GM23338 (cell line): ENCODE measurements around the gene PROS1. TPM values are rescaled to one million over a fixed set of nuclear protein-coding genes. Genes with fewer than 3 reads are reported as not detected.
A peak's percentile ranks its signal among the peaks of the same experiment; 100 is the strongest.

Experiments used
- ATAC-seq: fragments of 200-7000 bp; cut with Tn5 transposase; 3 replicates; pipeline ENCODE4 v1.9.1; 2020
- DNase-seq: peaks from one replicate; pipeline ENCODE4 v3.0.0-alpha.2; 2015; ENCODE audit warnings: low spot score
- H2AFZ ChIP-seq: fragments of 200-600 bp; sonication (generic); 2 replicates; pipeline ENCODE4 v1.8.0; 2016; ENCODE audit warnings: antibody characterized with exemption, mild to moderate bottlenecking, moderate library complexity
- H3F3A ChIP-seq: fragments of 200-600 bp; sonication (generic); replicated peaks from 2 replicates; pipeline ENCODE4 v1.8.0; 2017; ENCODE audit warnings: antibody characterized with exemption, mixed run types, low read depth
- H3K27ac ChIP-seq: fragments of 200-600 bp; sonication (generic); 2 replicates; pipeline ENCODE4 v1.6.1; 2016; ENCODE audit warnings: low read depth
- H3K27me3 ChIP-seq: fragments of 200-600 bp; sonication (generic); 2 replicates; pipeline ENCODE4 v1.8.0; 2016; ENCODE audit warnings: mild to moderate bottlenecking, mixed run types, moderate library complexity; ENCODE audit not compliant: insufficient read depth
- H3K36me3 ChIP-seq: fragments of 200-600 bp; sonication (generic); 2 replicates; pipeline ENCODE4 v1.8.0; 2016; ENCODE audit warnings: mild to moderate bottlenecking; ENCODE audit not compliant: insufficient read depth
- H3K4me1 ChIP-seq: fragments of 200-600 bp; sonication (generic); 2 replicates; pipeline ENCODE4 v1.8.0; 2016; ENCODE audit warnings: mild to moderate bottlenecking, moderate library complexity; ENCODE audit not compliant: insufficient read depth
- H3K4me2 ChIP-seq: fragments of 200-600 bp; sonication (generic); 2 replicates; pipeline ENCODE4 v1.7.1; 2017; ENCODE audit warnings: mixed run types
- H3K4me3 ChIP-seq: fragments of 200-600 bp; sonication (generic); 2 replicates; pipeline ENCODE4 v1.6.1; 2016; ENCODE audit warnings: mixed run types
- H3K79me2 ChIP-seq: fragments of 200-600 bp; sonication (generic); replicated peaks from 2 replicates; pipeline ENCODE4 v1.8.0; 2017; ENCODE audit warnings: mild to moderate bottlenecking; ENCODE audit not compliant: insufficient read depth
- H3K9me2 ChIP-seq: fragments of 200-600 bp; sonication (generic); 2 replicates; pipeline ENCODE4 v1.8.0; 2017; ENCODE audit not compliant: insufficient read depth
- H4K20me1 ChIP-seq: fragments of 200-600 bp; sonication (generic); replicated peaks from 2 replicates; pipeline ENCODE4 v1.8.0; 2017; ENCODE audit warnings: mild to moderate bottlenecking; ENCODE audit not compliant: insufficient read depth
- H3K27ac Mint-ChIP-seq: 2 replicates; pipeline ENCODE4 v1.8.0; 2020; ENCODE audit warnings: inconsistent platforms, mild to moderate bottlenecking, moderate library complexity, mixed read lengths
- H3K27me3 Mint-ChIP-seq: 3 replicates; pipeline ENCODE4 v1.8.0; 2022; ENCODE audit warnings: low read depth, mild to moderate bottlenecking, moderate library complexity, mixed read lengths, inconsistent platforms; ENCODE audit not compliant: insufficient read depth, poor library complexity
- H3K36me3 Mint-ChIP-seq: 3 replicates; pipeline ENCODE4 v1.8.0; 2021; ENCODE audit warnings: low read depth, mild to moderate bottlenecking, inconsistent platforms, moderate library complexity, mixed read lengths
- H3K4me1 Mint-ChIP-seq: 3 replicates; pipeline ENCODE4 v1.8.0; 2020; ENCODE audit warnings: mild to moderate bottlenecking, inconsistent platforms, mixed read lengths
- H3K4me3 Mint-ChIP-seq: 3 replicates; pipeline ENCODE4 v1.8.0; 2021; ENCODE audit warnings: moderate library complexity, mild to moderate bottlenecking, inconsistent platforms, mixed read lengths
- H3K9me3 Mint-ChIP-seq: 3 replicates; pipeline ENCODE4 v1.8.0; 2020; ENCODE audit warnings: moderate library complexity, mild to moderate bottlenecking, inconsistent platforms, mixed read lengths
- CTCF ChIP-seq, 2 experiments: fragments of 200-600 bp in 1 of 2; sonication (generic) in 1 of 2; conservative IDR thresholded peaks; 2 replicates each; pipeline versions ENCODE4 v1.5.1 to v1.6.1; 2016 to 2017; ENCODE audit warnings: antibody characterized with exemption in 2 of 2, low read depth in 2 of 2, mild to moderate bottlenecking in 2 of 2, moderate library complexity in 1 of 2
- EZH2 ChIP-seq: fragments of 200-600 bp; sonication (generic); IDR thresholded peaks from one replicate; pipeline ENCODE4 v1.8.0; 2017; ENCODE audit warnings: antibody characterized with exemption, mild to moderate bottlenecking, low read depth; ENCODE audit not compliant: unreplicated experiment
- POLR2AphosphoS5 ChIP-seq: IDR thresholded peaks from 2 replicates; pipeline ENCODE4 v1.6.1; 2016; ENCODE audit warnings: antibody characterized with exemption, low read depth
- REST ChIP-seq: IDR thresholded peaks from one replicate; pipeline ENCODE4 v1.6.1; 2018; ENCODE audit warnings: antibody characterized with exemption; ENCODE audit not compliant: unreplicated experiment
- ZNF114 ChIP-seq: fragments of 250-450 bp; sonication (Bioruptor Pico); IDR thresholded peaks from 2 replicates; pipeline ENCODE4 v1.5.0; 2020; ENCODE audit warnings: mild to moderate bottlenecking, moderate library complexity
- polyA plus RNA-seq: library from polyadenylated mRNA; unstranded; fragments of >200 nt; fragmentation: Nextera tagmentation; extraction: Ambion mirVana; gene quantifications from 2 replicates; pipeline ENCODE4 v1.2.1, GENCODE V29; 2016
- total RNA-seq: library from RNA; depleted of rRNA; stranded (reverse); fragments of >200 nt; shearing (Covaris generic); gene quantifications from 2 replicates; pipeline ENCODE4 v1.2.3, GENCODE V29; 2014

The PROS1 gene
- total and polyA plus RNA-seq, 2 experiments from 2014 or later: 1.8 to 4.1 TPM

GRCh38 chr3:94004301-94004910 lies 30.7 kb upstream of the PROS1 start:
- no peaks in the 10 kb centered on the region for H3K79me2 ChIP-seq
- no peaks in the 10 kb centered on the region for H3K27me3 ChIP-seq
- TF ChIP-seq POLR2AphosphoS5 (no peak), CTCF (conservative IDR thresholded peaks at IDR 0.05; ENCODE audit: low read depth in 2 of 2) (peak; percentile 63 to 77), EZH2 (no peak)
- no peak overlapping the region for H3K4me2 ChIP-seq
- no peak overlapping the region for H3K4me3 ChIP-seq
- H3K4me1 Mint-ChIP-seq: no peaks in the 10 kb centered on the region
- no peaks in the 10 kb centered on the region for H3F3A ChIP-seq
- H3K9me2 ChIP-seq: no peaks in the 10 kb centered on the region
- ATAC-seq (no peak), DNase-seq (peak; percentile 61)
- peaks cover 2% of the 10 kb centered on the region for H3K27me3 Mint-ChIP-seq
- H2AFZ ChIP-seq: no peak overlapping the region
- H3K27ac Mint-ChIP-seq: no peak overlapping the region
- H3K4me1 ChIP-seq: no peaks in the 10 kb centered on the region
- no peaks in the 10 kb centered on the region for H3K36me3 ChIP-seq
- no peaks in the 10 kb centered on the region for H3K9me3 Mint-ChIP-seq
- H3K4me3 Mint-ChIP-seq: no peak overlapping the region
- no peak overlapping the region for H3K27ac ChIP-seq
- H4K20me1 ChIP-seq: no peaks in the 10 kb centered on the region
- no peaks in the 10 kb centered on the region for H3K36me3 Mint-ChIP-seq

GRCh38 chr3:94001827-94002495 lies 28.3 kb upstream of the PROS1 start:
- Histone ChIP-seq H3F3A (no peaks in the 10 kb centered on the region), H3K4me2 (no peak overlapping the region), H3K4me3 (no peak overlapping the region), H4K20me1 (no peaks in the 10 kb centered on the region), H3K4me1 (no peaks in the 10 kb centered on the region), H2AFZ (no peak overlapping the region), H3K27ac (no peak overlapping the region), H3K36me3 (no peaks in the 10 kb centered on the region), H3K27me3 (no peaks in the 10 kb centered on the region), H3K79me2 (no peaks in the 10 kb centered on the region), H3K9me2 (no peaks in the 10 kb centered on the region)
- no peak for ATAC-seq
- no peaks in the 10 kb centered on the region for H3K4me1 Mint-ChIP-seq
- H3K27me3 Mint-ChIP-seq: peaks cover 2% of the 10 kb centered on the region
- no peaks in the 10 kb centered on the region for H3K36me3 Mint-ChIP-seq
- H3K27ac Mint-ChIP-seq: peak overlapping the region; percentile 42
- no peak overlapping the region for H3K4me3 Mint-ChIP-seq
- TF ChIP-seq REST (no peak), ZNF114 (no peak)
- no peak for DNase-seq
- no peaks in the 10 kb centered on the region for H3K9me3 Mint-ChIP-seq
